Measurements from ENCODE around the gene PLA2R1. TPM values are rescaled to one million over a fixed set of nuclear protein-coding genes. Genes with fewer than 3 reads are reported as not detected.

PLA2R1 gene
- total RNA-seq, 8 experiments from 2014 or later, result 0.05 to 31.2 (median 3.2) TPM

DNA sequence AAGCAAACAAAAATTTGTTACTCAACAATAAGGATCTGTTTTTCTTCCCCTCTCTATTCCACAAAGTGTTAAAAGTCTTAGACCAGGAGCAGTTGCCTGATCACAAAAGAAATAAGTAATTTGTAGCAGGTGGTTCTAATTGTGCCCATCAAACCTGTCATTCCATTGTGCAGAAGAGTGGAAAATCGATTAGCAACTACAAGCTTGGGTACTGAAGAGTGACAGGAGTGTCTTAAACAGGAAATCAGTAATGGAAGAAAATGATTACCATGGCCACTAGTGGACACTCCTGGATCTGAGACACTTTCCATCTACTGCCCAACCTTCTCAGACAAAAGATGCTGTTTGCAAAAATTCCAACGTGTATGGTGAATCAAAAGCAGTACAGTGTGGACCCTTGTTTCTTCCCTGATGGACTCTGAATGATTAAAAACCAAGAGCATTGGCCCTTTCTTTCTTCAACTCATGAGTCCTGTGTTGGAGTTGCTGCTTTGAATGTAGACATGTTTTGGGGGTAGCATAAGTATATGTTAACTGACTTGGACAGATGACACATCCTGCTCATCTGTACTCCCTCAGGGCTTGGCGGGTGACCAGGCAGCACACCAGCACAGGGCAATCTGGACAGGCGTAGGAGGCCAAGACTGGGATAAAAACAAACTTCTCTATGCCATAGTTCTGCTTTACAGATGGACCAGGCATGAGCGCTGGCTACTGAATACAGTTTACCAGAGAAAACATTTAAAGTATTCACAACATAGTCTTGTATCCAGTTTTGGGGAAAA, 51.9 kb downstream of the PLA2R1 start:
- in situ Hi-C loops (cut with MboI; ENCODE audit: low pct_unique_long_range_greater_than_20kb in 2 of 9, low sequenced_read_pairs in 9 of 9, unreplicated experiment in 9 of 9), result no loop called here
- no peak overlapping the region for H3K27ac ChIP-seq
- WGBS, 10 experiments, result 10 to 80% (median 63%) methylated on average over 1 to 5 of the region's 5 CpGs; no CpG with 5 or more reads in 2 of the 10 experiments
- ATAC-seq (replicated peaks in 6 of 8), result peak in 3 of 8 experiments; percentile 79 to 95 (median 94)
- no peaks in the 10 kb centered on the region for H3K4me1 ChIP-seq (replicated peaks in 1 of 2)
- no peak overlapping the region for H3K4me3 ChIP-seq

DNA sequence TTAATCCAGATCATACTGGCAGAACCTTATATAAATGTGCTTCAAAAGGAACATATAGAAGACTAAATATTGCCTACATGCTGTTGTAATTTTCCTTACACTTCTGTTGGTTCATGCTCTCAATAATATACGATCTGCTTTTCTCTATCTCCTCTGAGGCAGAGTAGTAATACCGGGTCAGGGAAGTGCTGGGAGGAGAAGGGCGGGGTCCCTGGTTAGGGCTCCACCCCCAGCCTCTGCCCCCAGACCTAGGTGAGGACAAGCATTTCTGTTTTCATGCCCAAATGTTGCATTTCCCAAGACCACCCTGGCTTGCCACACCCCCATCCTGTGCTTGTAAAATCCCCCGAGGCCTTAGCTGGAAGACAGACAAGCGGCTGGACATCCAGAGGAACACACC, 55.3 kb downstream of the PLA2R1 start:
- in situ Hi-C loops (cut with MboI; ENCODE audit: low pct_unique_long_range_greater_than_20kb in 2 of 9, low sequenced_read_pairs in 9 of 9, unreplicated experiment in 9 of 9), result no loop called here

GRCh38 chr2:160006475-160006874, 55.9 kb downstream of the PLA2R1 start:
- H3K4me3 ChIP-seq, result no peak overlapping the region
- no peaks in the 10 kb centered on the region for H3K4me1 ChIP-seq (replicated peaks in 1 of 2)
- in situ Hi-C loops (cut with MboI; ENCODE audit: low pct_unique_long_range_greater_than_20kb in 2 of 9, low sequenced_read_pairs in 9 of 9, unreplicated experiment in 9 of 9), result no loop called here
- 40 to 100% (median 74%) methylated on average over 1 to 2 of the region's 2 CpGs for WGBS, 10 experiments
- no peak for ATAC-seq (replicated peaks in 6 of 8)
- H3K27ac ChIP-seq, result no peak overlapping the region

More for the DNA sequence above, 55.3 kb downstream of the PLA2R1 start:
- Histone ChIP-seq H3K27ac (no peak overlapping the region), H3K4me1 (replicated peaks in 1 of 2) (no peaks in the 10 kb centered on the region), H3K4me3 (no peak overlapping the region)
- no peak for ATAC-seq (replicated peaks in 6 of 8)
- 33 to 83% (median 72%) methylated on average over 2 to 4 of the region's 5 CpGs; no CpG with 5 or more reads in 6 of the 10 experiments for WGBS, 10 experiments

GRCh38 chr2:160005908-160006307, 56.5 kb downstream of the PLA2R1 start:
- 50 to 100% (median 83%) methylated on average over 1 to 3 of the region's 3 CpGs; no CpG with 5 or more reads in 2 of the 10 experiments for WGBS, 10 experiments

DNA sequence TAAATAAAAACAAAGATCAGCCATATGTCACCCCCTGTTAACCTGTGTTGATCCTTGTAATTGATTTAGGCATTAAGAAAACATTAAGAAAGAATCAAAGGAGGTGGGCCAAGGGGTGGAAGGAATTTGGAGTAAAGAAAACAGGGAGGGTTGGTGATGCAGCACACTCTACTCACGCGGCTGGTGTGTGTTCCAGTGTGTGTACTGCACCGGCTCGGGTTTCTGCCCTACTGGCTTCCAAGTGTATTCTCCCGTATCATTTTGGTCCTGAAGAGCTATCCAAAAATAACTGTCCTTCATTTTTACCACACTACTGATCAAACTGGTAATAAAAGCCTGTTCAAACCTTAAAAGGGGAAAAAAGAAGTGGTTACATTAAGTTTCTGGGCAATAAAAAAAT, 56.9 kb downstream of the PLA2R1 start:
- WGBS, 10 experiments, result 88 to 97% (median 92%) methylated on average over 2 to 5 of the region's 5 CpGs; no CpG with 5 or more reads in 4 of the 10 experiments
- H3K27ac ChIP-seq, result no peak overlapping the region
- in situ Hi-C loops (cut with MboI; ENCODE audit: low pct_unique_long_range_greater_than_20kb in 2 of 9, low sequenced_read_pairs in 9 of 9, unreplicated experiment in 9 of 9), result no loop called here
- H3K4me1 ChIP-seq (replicated peaks in 1 of 2), result no peaks in the 10 kb centered on the region
- no peak overlapping the region for H3K4me3 ChIP-seq
- ATAC-seq (replicated peaks in 6 of 8), result no peak

More at GRCh38 chr2:160005908-160006307, 56.5 kb downstream of the PLA2R1 start:
- H3K4me3 ChIP-seq, result no peak overlapping the region
- H3K27ac ChIP-seq, result no peak overlapping the region
- no peaks in the 10 kb centered on the region for H3K4me1 ChIP-seq (replicated peaks in 1 of 2)
- ATAC-seq (replicated peaks in 6 of 8), result no peak
- in situ Hi-C loops (cut with MboI; ENCODE audit: low pct_unique_long_range_greater_than_20kb in 2 of 9, low sequenced_read_pairs in 9 of 9, unreplicated experiment in 9 of 9), result no loop called here

GRCh38 chr2:159998961-159999360, 63.5 kb downstream of the PLA2R1 start:
- peaks cover 0 to 5% of the 10 kb centered on the region in 2 donors for H3K4me1 ChIP-seq (replicated peaks in 1 of 2)
- 63 to 100% (median 82%) methylated on average over 1 to 3 of the region's 3 CpGs; no CpG with 5 or more reads in 2 of the 10 experiments for WGBS, 10 experiments
- in situ Hi-C loops (cut with MboI; ENCODE audit: low pct_unique_long_range_greater_than_20kb in 2 of 9, low sequenced_read_pairs in 9 of 9, unreplicated experiment in 9 of 9), result no loop called here
- peak in 3 of 8 experiments; percentile 23 to 75 (median 69) for ATAC-seq (replicated peaks in 6 of 8)
- H3K27ac ChIP-seq, result no peak overlapping the region
- H3K4me3 ChIP-seq, result no peak overlapping the region

GRCh38 chr2:159998243-159998642, 64.2 kb downstream of the PLA2R1 start:
- 75 to 100% (median 95%) methylated on average over 2 of the region's 2 CpGs; no CpG with 5 or more reads in 2 of the 10 experiments for WGBS, 10 experiments
- H3K27ac ChIP-seq, result no peak overlapping the region
- H3K4me1 ChIP-seq (replicated peaks in 1 of 2), result peaks cover 0 to 5% of the 10 kb centered on the region in 2 donors
- ATAC-seq (replicated peaks in 6 of 8), result peak in 3 of 8 experiments; percentile 33 to 65 (median 51)
- H3K4me3 ChIP-seq, result no peak overlapping the region
- in situ Hi-C loops (cut with MboI; ENCODE audit: low pct_unique_long_range_greater_than_20kb in 2 of 9, low sequenced_read_pairs in 9 of 9, unreplicated experiment in 9 of 9), result no loop called here

GRCh38 chr2:159996792-159997546, 65.4 kb downstream of the PLA2R1 start:
- peaks cover 0 to 5% of the 10 kb centered on the region in 2 donors for H3K4me1 ChIP-seq (replicated peaks in 1 of 2)
- no peak overlapping the region for H3K27ac ChIP-seq
- no peak overlapping the region for H3K4me3 ChIP-seq
- ATAC-seq (replicated peaks in 6 of 8), result peak in 3 of 8 experiments; percentile 22 to 77 (median 66)
- WGBS, 10 experiments, result 46 to 100% (median 80%) methylated on average over 1 to 3 of the region's 3 CpGs; no CpG with 5 or more reads in 2 of the 10 experiments
- in situ Hi-C loops (cut with MboI; ENCODE audit: low pct_unique_long_range_greater_than_20kb in 2 of 9, low sequenced_read_pairs in 9 of 9, unreplicated experiment in 9 of 9), result no loop called here

DNA sequence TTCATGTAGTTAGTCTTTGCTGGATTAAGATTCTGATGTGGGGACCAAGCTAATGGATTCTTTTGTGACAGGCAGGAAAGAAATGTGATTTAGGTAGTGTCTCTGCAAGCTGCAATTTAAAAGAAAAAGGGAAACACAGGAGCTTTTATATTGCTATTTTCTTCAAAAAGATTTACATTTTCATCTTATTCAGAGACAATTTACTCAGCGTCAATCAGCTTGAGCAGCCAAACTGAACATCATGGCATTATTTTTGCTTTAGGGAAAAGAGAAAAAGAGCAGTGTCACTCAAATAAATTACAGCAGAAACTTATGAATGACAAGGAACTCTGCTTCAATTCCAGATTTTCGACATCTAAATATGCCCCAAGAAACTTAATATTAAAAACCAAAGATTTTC, 67.4 kb downstream of the PLA2R1 start:
- H3K4me3 ChIP-seq, result no peak overlapping the region
- no peak overlapping the region for H3K27ac ChIP-seq
- H3K4me1 ChIP-seq (replicated peaks in 1 of 2), result peaks cover 0 to 5% of the 10 kb centered on the region in 2 donors
- 72 to 100% (median 86%) methylated on average over 1 to 2 of the region's 2 CpGs; no CpG with 5 or more reads in 2 of the 10 experiments for WGBS, 10 experiments
- in situ Hi-C loops (cut with MboI; ENCODE audit: low pct_unique_long_range_greater_than_20kb in 2 of 9, low sequenced_read_pairs in 9 of 9, unreplicated experiment in 9 of 9), result no loop called here
- no peak for ATAC-seq (replicated peaks in 6 of 8)

GRCh38 chr2:159989249-159989648, 73.2 kb downstream of the PLA2R1 start:
- WGBS, 10 experiments, result 75 to 100% (median 95%) methylated on average over 1 to 4 of the region's 4 CpGs; no CpG with 5 or more reads in 4 of the 10 experiments
- Histone ChIP-seq H3K4me1 (replicated peaks in 1 of 2) (no peaks in the 10 kb centered on the region), H3K4me3 (no peak overlapping the region), H3K27ac (no peak overlapping the region)
- ATAC-seq (replicated peaks in 6 of 8), result peak in 1 of 8 experiments; percentile 23
- in situ Hi-C loops (cut with MboI; ENCODE audit: low pct_unique_long_range_greater_than_20kb in 2 of 9, low sequenced_read_pairs in 9 of 9, unreplicated experiment in 9 of 9), result no loop called here

DNA sequence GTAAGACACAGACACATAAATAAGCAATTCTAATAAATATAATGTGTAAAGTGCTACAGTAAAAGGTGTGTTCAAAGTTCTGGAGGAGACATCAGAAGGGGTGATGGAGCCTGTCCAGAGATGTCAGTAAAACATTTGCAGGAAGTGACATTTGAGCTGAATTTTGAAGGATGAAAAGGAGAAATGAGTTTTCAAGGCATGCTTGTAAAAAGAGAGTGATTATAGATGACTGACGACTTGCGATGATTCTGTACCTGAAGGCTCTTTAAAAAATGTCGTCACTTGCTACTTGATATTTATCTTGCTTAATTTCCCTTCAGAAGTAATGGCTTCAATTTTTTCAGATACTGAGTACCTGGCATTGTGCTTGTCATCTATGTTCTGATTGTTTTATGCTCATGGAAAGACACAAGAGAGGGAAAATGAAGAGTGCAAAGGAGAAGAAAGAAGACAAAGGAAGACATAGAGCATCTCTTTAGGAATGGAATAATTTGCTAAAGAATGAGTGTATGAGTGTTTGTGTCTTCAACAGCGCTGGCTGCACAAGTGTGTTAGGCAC, 73.9 kb downstream of the PLA2R1 start:
- H3K27ac ChIP-seq, result no peak overlapping the region

DNA sequence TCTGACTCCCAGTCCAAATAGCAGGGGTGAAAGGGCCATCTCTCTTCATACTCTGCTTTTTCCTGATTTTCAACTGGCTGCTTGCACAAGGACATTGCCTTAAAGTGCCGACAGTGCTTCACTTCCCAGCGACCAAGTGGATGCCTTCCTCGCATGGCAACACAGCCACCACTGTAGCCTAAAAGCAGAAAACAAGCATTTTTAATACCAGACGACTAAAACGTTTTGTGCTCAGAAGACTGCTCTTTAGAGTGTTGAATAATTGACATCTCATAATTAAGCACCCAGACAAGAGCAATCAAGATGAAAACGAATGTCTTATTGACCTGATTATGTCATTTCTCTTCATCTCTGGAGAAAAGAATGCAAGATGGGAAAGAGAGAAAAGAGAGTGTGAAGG, 75.2 kb downstream of the PLA2R1 start:
- ATAC-seq (replicated peaks in 6 of 8), result peak in 1 of 8 experiments; percentile 24
- H3K4me1 ChIP-seq (replicated peaks in 1 of 2), result no peaks in the 10 kb centered on the region
- H3K27ac ChIP-seq, result no peak overlapping the region
- no peak overlapping the region for H3K4me3 ChIP-seq
- in situ Hi-C loops (cut with MboI; ENCODE audit: low pct_unique_long_range_greater_than_20kb in 2 of 9, low sequenced_read_pairs in 9 of 9, unreplicated experiment in 9 of 9), result no loop called here
- WGBS, 10 experiments, result 46 to 91% (median 76%) methylated on average over 3 to 6 of the region's 6 CpGs

More for the DNA sequence above, 73.9 kb downstream of the PLA2R1 start:
- 80 to 100% (median 92%) methylated on average over 2 to 4 of the region's 4 CpGs for WGBS, 10 experiments
- Histone ChIP-seq H3K4me1 (replicated peaks in 1 of 2) (no peaks in the 10 kb centered on the region), H3K4me3 (no peak overlapping the region)
- no peak for ATAC-seq (replicated peaks in 6 of 8)
- in situ Hi-C loops (cut with MboI; ENCODE audit: low pct_unique_long_range_greater_than_20kb in 2 of 9, low sequenced_read_pairs in 9 of 9, unreplicated experiment in 9 of 9), result no loop called here

DNA sequence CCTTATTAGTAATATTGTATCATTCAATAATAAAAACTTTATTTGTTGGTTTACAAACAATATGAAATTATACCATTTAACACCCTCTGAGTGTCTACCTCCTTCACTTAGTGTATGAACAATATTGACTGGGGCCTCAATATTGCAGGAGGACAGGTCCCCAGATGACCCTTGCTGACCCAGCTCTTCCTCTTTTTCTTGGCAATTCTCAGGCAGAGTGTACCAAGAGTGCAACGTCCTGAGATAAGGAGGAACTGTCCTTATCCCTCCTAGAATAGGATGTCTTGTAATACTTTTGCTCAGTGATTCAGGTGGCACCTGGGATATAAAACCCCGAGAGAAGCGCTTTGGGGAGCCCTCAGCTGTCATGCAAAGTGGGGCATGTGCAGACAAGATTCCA, 76.8 kb downstream of the PLA2R1 start:
- no peak for ATAC-seq (replicated peaks in 6 of 8)
- Histone ChIP-seq H3K4me3 (no peak overlapping the region), H3K4me1 (replicated peaks in 1 of 2) (no peaks in the 10 kb centered on the region), H3K27ac (no peak overlapping the region)
- in situ Hi-C loops (cut with MboI; ENCODE audit: low pct_unique_long_range_greater_than_20kb in 2 of 9, low sequenced_read_pairs in 9 of 9, unreplicated experiment in 9 of 9), result no loop called here
- WGBS, 10 experiments, result 40 to 100% (median 91%) methylated on average over 1 to 3 of the region's 3 CpGs; no CpG with 5 or more reads in 2 of the 10 experiments
